Activated CD4-positive, alpha-beta T cell treated with anti-CD3 and anti-CD28 coated beads, Interleukin-2, amount 50 U/mL, for 16 hours (primary cell): Measurements from ENCODE around the gene SLC5A4.
"Not testable (repeated sequence)": the region's sequence is repeated elsewhere in the genome, so short reads cannot be mapped to it uniquely, and the experiment has no call there.

Source experiments
- DNase-seq: peaks from one replicate; pipeline ENCODE4 v3.0.0-alpha.2; 2020

The SLC5A4 gene

GRCh38 chr22:32197553-32198226 is 57.5 kb downstream of the SLC5A4 start:
- not testable (repeated sequence) for DNase-seq

DNA sequence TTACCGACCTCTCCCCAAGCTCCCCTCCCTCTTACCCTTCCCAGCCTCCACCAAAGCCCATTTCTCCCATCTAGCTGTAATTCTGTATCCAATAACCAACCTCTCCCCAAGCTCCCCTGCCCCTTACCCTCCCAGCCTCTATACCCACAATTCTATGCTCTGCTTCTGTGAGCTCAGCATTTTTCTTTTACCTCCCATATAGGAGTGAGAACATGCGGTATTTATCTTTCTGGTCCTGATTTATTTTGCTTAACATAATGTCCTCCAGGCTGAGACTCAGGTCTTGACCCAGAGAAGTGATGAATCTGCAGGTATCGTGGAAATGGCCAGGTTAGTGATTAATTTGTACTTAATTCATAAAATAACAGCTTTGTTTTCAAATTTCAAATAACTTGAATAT is 59.2 kb downstream of the SLC5A4 start:
- DNase-seq = not testable (repeated sequence)

GRCh38 chr22:32193346-32193745 is 61.8 kb downstream of the SLC5A4 start:
- not testable (repeated sequence) for DNase-seq

- not testable (repeated sequence) for DNase-seq
These were observed 64.1 kb downstream of the SLC5A4 start for GRCh38 chr22:32191021-32191420.

DNA sequence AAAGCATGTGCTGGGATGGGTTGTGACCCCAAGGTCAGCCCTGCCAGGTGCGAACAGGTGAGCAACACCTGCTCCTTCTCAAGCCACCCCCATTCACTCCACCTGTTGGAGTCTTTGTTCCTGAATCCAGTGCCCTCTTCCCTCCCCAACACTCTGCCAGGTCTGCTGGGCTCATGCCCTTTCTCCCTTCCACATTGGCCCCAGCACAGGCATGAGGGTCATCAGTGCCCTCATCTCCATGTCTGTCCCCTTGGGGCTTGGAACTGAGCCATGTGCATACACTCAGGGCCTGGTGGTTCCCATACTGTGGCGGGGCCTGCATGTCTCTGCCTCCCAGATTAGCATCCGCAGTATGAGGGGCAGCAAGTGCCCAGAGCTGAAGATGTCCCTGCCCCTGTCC is 69.3 kb downstream of the SLC5A4 start:
- DNase-seq = no peak

- no peak for DNase-seq
These were observed 71.5 kb downstream of the SLC5A4 start for GRCh38 chr22:32183625-32184024.

DNA sequence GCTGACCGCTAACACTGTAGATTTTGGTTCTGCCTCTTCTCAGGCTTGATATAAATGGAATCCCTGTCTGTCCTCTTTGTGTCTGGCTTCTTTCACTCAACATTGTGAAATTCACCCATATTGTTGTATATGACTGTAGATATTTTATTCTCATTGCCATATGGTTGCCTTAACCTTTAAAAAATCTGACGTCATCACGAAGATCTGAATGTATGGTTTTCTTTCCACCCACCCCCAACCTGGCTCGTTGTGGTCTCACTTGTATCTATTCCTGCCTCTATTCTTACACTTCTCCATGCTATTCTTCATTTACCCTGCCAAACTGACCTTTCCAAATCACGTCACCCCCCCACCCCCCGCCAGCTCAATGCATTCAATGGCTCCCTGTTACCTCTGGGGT is 74.1 kb downstream of the SLC5A4 start:
- no peak for DNase-seq

- no peak for DNase-seq
These were observed 77.9 kb downstream of the SLC5A4 start for GRCh38 chr22:32177221-32177765.

- no peak for DNase-seq
These were observed 79.2 kb downstream of the SLC5A4 start for GRCh38 chr22:32175683-32176644.

GRCh38 chr22:32175115-32175514 is 80.0 kb downstream of the SLC5A4 start:
- DNase-seq = no peak
